ENCODE data around the gene MED26. TPM values are rescaled to one million over a fixed set of nuclear protein-coding genes. Genes with fewer than 3 reads are reported as not detected.
A peak's percentile ranks its signal among the peaks of the same experiment; 100 is the strongest.

Gene MED26
- total and polyA plus RNA-seq, 9 of the 15 experiments (the other 6 are each of a cell fraction or from before 2014, with no cell fraction given), result 0.71 to 15.1 (median 6.2) TPM

DNA sequence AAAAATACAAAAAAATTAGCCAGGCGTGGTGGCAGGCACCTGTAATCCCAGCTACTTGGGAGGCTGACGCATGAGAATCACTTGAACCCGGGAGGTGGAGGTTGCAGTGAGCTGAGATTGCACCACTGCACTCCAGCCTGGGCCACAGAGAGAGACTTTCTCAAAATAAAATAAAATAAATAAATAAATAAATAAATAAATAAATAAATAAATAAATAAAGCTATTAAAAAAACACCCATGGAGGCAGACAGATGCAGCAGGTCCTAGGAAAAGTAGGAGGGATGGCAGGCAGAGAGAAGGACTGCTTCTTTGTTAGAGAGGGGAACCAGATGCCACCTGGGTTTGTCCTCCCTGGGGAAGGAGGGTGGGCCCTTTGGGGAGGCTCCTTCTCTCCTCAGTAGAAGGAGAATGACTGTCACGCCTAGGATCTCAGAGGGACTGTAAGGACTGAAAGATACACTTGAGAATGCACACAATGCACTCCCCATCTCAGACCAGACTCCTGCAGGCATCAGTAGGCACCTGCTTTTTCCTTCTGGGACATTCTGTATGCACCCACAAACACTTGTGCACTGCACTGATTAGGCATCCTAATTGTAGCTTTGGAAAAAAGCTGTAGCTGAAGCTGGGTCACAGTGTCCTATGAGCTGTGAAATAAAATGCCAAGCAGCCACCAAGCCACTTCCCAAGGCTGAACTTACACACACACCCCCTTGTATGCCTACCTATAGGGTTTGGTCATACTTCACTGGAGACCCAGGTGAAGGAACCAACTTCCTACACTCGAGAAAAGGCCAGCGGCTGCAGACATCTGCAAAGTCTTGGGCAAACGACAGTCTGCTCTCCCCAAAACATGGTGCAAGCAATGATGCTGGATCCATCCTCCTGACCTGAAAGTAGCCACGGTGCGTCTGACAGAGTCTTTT lies 36.9 kb downstream of the MED26 start:
- BruUV-seq (replicated peaks), result no TSS peak
- Histone ChIP-seq H4K20me1 (replicated peaks; ENCODE audit: control insufficient read depth, insufficient read depth, low read length) (peaks cover 80% of the 10 kb centered on the region), H3K9ac (ENCODE audit: insufficient read depth in 1 of 2, low read depth in 2 of 2, low read length in 2 of 2) (no peak overlapping the region), H3K4me3 (no peak overlapping the region), H3K27ac (ENCODE audit: extremely low read depth, low read depth, low read length) (no peak overlapping the region), H3K9me3 (replicated peaks; ENCODE audit: control insufficient read depth, insufficient read depth, low read depth, low read length) (no peaks in the 10 kb centered on the region), H3K4me1 (replicated peaks in 1 of 2; ENCODE audit: control insufficient read depth in 2 of 2, insufficient read depth in 2 of 2, low read length in 2 of 2) (peaks cover 36 to 58% of the 10 kb centered on the region in 2 experiments), H3K9me1 (ENCODE audit: control insufficient read depth, insufficient read depth, low read length) (peaks cover 3% of the 10 kb centered on the region), H3K27me3 (ENCODE audit: control insufficient read depth in 2 of 2, insufficient read depth in 2 of 2, low read length in 2 of 2) (no peaks in the 10 kb centered on the region), H3K36me3 (ENCODE audit: control insufficient read depth, insufficient read depth, low read length) (peaks cover 8% of the 10 kb centered on the region; the same call in 2 of the 3 replicates), H3K4me2 (ENCODE audit: insufficient read depth, low read length) (no peak overlapping the region), H3K79me2 (ENCODE audit: control insufficient read depth, insufficient read depth, low read length) (peaks cover 96% of the 10 kb centered on the region), H2AFZ (ENCODE audit: low read depth, low read length) (no peak overlapping the region)
- ATAC-seq (no peak), FAIRE-seq (peak; percentile 49), DNase-seq (ENCODE audit: extremely low read depth in 1 of 4, low spot score in 3 of 4) (no peak)
- WGBS (ENCODE audit: insufficient coverage, low coverage, missing lambda C conversion rate), result 72% methylated on average over 9 of the region's 9 CpGs
- in situ Hi-C loops (cut with MboI) (no loop called here), intact Hi-C loops (cut with micrococcal nuclease) (no loop called here)
- ChIA-PET CTCF (ENCODE audit: low intra/inter-chr PET ratio) (no interaction called here), POLR2A (interaction anchor here (0.6 to 1.5 kb wide), 5 partner anchors 8 to 814 kb away, joined by 3 to 7 read pairs (median 4); partner anchors contain the start of gene BST2)
- TF ChIP-seq ZFP36 (IDR thresholded peaks at IDR 0.05; ENCODE audit: low read depth, low read length, partially characterized antibody), result no peak
- no peak for TF ChIP-seq MTA2 (IDR thresholded peaks at IDR 0.05; ENCODE audit: low read depth)
- TF ChIP-seq IRF2 (CRISPR knock-in tag; IDR thresholded peaks at IDR 0.05), result no peak
- TF ChIP-seq HMG20A (CRISPR knock-in tag; conservative IDR thresholded peaks at IDR 0.05), result no peak
- no peak for TF ChIP-seq PCBP2 (IDR thresholded peaks at IDR 0.05; ENCODE audit: low read depth, low read length, poor library complexity, severe bottlenecking)
- TF ChIP-seq HDAC1 (IDR thresholded peaks at IDR 0.05), result no peak
- no peak for TF ChIP-seq TAF15 (IDR thresholded peaks at IDR 0.05; ENCODE audit: low read depth, low read length)
- TF ChIP-seq HMGN3 (IDR thresholded peaks at IDR 0.05; ENCODE audit: borderline replicate concordance, extremely low read depth, insufficient read length, low read depth, low read length), result no peak
- TF ChIP-seq ZNF592 (IDR thresholded peaks at IDR 0.05), result no peak
- TF ChIP-seq, protein P1, sequence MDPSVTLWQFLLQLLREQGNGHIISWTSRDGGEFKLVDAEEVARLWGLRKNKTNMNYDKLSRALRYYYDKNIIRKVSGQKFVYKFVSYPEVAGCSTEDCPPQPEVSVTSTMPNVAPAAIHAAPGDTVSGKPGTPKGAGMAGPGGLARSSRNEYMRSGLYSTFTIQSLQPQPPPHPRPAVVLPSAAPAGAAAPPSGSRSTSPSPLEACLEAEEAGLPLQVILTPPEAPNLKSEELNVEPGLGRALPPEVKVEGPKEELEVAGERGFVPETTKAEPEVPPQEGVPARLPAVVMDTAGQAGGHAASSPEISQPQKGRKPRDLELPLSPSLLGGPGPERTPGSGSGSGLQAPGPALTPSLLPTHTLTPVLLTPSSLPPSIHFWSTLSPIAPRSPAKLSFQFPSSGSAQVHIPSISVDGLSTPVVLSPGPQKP (CRISPR knock-in tag; IDR thresholded peaks at IDR 0.05), result no peak
- no peak for TF ChIP-seq HDAC2 (IDR thresholded peaks at IDR 0.05)

Data from K562 (cell line).